Measurements from ENCODE around the gene KRT8.
"Not testable (repeated sequence)": the region's sequence is repeated elsewhere in the genome, so short reads cannot be mapped to it uniquely, and the experiment has no call there.

The KRT8 gene

DNA sequence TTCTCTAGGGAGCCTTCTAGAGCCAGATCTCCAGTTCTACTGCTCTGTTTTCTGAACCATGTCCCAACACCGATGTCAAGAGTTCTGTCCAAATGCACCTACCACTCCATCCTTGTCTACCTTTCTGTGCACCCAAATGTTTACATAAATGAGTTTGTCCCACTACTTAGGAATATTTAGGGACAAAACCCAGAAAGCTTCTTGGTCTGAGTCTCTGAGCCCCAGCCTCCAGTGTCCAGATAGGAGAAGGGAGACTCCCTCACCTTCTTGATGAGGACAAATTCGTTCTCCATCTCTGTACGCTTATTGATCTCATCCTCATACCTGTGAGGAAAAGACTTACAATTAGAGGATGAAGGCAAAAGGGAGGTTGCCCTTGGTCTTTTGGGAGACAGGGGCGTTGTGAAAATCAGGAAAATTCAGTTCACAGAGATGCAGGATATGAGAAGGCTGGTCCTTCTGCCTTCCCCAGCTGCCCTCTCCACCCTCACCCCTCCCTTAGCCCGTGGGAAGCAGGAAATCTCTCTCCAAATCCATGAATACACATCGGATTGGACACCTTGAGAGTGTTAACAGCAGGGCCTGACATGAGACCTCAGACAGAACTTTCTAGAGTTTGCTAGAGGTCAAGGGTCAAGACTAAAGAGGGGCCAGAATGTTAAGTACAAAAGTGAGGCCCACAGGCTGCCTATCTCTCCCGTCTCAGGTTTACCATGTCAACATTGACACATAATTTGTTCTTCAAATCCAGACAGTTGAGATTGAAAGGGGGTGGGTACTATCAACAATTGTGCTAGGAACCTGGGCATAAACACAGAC is 3.8 kb downstream of the KRT8 start:
- no peak for DNase-seq

DNA sequence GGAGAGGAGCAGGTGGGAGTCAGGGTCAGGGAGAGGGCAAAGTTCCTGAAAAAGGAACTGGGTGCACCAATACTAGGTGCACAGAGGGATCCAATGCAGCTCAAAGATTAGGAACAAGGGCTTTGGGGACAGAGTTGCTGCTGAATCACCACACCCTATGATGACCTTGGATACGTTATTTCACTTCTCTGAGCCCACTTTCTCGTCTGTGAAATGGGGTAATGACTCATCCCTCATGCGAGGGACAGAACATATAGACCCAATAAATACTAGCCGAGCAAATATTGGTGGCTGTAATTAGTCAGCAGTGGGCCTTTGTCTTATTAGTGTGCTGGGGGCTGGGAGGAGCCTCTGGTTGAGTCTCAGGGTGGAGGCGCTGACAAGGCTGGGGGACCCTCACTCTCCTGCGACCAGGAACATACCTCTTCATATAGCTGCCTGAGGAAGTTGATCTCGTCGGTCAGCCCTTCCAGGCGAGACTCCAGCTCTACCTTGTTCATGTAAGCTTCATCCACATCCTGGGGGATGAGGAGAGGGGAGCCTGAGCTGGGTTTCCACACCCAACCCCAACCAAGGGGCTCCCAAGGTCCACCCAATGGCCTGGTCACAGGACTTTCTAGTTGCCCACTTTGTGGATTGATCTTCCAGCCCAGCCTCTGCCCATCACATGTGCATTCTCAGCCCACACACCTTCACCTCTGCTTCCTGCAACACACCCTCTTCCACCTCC is 4.5 kb downstream of the KRT8 start:
- DNase-seq, result no peak

- no peak for DNase-seq
Observed at GRCh38 chr12:52899338-52900035, 5.4 kb downstream of the KRT8 start.

DNA sequence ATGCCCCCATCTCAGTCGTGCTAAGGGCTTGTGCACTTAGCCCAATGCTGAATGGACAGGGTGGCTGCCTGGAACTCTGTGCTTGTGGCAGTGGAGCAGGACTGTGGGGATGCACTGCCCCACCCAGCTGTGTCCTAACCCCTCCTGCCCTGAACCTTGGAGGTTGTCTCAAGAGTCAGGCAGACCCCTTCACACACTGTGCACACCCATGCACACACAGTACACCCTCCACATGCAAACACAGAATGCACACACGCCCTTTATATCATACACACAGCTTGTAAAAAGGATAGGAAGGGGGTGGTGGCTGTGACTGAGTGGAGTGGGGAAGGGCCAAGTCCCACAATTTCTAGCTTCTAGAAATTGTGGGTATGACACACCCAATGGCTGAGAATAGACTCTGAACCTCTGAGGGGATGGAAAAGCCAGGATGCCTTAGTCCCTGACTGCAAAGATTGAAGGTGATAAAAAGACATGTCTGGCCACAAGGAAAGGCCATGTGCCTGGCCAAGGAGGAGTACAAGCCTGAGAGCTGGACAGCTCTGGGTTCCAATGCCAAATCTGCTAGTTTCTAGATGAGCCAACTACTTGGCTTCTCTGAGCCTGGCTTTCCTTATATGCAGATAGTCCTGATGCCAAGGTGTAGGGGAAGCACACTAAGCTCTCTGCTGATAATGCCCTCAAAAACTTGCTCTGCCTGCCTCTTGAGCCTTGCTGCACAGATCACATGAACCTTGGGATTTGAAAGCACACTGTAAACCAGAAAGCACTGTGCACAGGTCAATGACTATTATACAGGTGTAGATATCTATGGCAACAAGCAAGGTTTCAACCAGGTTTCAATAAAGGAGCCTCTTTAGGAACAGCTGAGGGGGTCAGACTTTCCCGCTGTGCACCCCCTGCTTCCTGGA is 8.4 kb downstream of the KRT8 start:
- no peak for DNase-seq

- no peak for DNase-seq
Observed at GRCh38 chr12:52895726-52896189, 9.1 kb downstream of the KRT8 start.

- DNase-seq, result no peak
Observed at GRCh38 chr12:52892974-52893373, 11.9 kb downstream of the KRT8 start.

GRCh38 chr12:52892207-52892852 is 12.5 kb downstream of the KRT8 start:
- no peak for DNase-seq

- DNase-seq, result no peak
Observed at GRCh38 chr12:52891044-52891443, 13.8 kb downstream of the KRT8 start.

DNA sequence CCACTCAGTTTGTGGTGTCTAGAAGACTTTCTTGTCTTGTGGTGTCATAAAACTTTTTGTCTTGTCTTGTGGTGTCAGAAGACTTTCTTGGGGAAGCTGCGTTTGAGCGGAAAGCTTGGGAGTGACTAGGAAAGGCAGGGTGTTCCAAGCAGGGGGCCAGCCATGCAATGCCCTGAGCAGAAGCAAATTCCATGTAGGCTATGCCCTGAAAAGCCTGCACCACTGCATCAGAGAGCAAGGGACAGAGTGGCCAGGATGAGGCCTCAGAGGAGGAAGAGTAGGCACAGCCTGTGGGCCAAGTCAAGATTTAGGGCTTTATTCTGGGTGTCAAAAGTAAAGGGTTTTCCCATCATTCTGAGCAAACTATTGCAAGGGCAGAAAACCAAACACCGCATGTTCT is 14.5 kb downstream of the KRT8 start:
- DNase-seq, result no peak

- peak; percentile 60 for DNase-seq
Observed at GRCh38 chr12:52884526-52885293, 20.2 kb downstream of the KRT8 start.

- not testable (repeated sequence) for DNase-seq
Observed at GRCh38 chr12:52880499-52880898, 24.4 kb downstream of the KRT8 start.

DNA sequence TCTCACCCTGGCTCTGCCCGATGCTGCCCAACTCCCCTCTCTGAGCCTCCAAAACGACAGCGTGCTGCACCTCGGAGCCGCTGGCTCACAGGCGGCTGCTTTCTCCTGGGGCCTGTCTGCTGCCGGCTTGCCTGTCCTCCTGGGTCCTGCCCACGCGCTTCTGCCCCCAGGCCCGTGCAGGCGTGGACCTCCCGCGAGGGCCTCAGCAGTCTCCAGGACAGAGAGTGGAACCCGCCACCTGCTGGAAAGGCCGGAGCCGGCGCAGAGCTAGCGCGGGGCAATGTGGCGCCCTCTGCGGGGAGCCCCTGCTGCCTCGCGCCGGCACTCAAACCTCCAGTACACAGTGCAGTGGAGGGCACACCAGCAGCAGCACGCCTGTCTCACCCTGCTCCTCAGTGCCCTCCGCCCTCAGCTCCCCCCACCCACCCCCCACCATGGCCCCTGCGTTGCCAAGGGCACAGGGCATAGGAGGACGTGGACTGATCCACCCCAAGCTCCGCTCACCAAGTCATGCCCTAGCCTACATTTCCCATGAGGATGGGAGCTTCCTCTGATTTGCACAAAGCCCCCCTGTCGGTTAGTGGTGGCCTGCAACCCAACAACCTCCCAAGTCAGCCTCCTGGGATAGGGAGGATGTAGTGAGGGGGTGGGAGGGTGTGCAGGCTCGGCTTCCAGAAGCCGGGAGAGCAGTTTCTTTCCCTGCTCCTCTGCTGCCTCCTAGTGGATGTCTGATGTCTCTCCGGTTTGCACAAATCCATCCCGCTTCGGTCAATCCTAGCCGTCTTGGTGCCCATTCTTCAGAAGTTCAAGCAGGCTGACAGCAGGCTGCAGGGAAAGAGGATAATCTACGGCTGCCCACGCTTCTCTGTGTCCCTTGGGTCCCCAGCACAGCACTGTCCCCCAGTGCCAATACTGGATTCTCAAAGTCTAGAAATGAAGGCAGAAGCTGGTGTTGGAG is 25.2 kb downstream of the KRT8 start:
- DNase-seq, result peak; percentile 84

- DNase-seq, result no peak
Observed at GRCh38 chr12:52878507-52879393, 26.1 kb downstream of the KRT8 start.

DNA sequence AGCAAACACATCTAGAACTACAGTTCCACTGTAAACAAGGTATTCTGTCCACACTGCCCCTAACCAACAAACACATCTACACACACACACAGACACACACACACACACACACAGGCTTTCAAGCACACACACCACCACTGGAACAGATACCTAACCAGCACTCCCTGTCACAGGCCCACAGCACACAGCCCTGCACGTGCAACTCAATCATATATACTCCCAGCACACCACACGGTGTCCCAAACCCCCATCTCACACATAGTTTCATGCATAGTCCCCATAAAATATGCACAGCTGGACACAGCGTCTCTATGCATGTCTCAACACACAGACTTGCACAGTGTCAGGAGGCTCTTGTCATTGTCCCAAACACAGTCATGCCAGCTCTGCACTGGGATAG is 27.6 kb downstream of the KRT8 start:
- no peak for DNase-seq

GRCh38 chr12:52876372-52876771 is 28.5 kb downstream of the KRT8 start:
- peak; percentile 43 for DNase-seq

DNA sequence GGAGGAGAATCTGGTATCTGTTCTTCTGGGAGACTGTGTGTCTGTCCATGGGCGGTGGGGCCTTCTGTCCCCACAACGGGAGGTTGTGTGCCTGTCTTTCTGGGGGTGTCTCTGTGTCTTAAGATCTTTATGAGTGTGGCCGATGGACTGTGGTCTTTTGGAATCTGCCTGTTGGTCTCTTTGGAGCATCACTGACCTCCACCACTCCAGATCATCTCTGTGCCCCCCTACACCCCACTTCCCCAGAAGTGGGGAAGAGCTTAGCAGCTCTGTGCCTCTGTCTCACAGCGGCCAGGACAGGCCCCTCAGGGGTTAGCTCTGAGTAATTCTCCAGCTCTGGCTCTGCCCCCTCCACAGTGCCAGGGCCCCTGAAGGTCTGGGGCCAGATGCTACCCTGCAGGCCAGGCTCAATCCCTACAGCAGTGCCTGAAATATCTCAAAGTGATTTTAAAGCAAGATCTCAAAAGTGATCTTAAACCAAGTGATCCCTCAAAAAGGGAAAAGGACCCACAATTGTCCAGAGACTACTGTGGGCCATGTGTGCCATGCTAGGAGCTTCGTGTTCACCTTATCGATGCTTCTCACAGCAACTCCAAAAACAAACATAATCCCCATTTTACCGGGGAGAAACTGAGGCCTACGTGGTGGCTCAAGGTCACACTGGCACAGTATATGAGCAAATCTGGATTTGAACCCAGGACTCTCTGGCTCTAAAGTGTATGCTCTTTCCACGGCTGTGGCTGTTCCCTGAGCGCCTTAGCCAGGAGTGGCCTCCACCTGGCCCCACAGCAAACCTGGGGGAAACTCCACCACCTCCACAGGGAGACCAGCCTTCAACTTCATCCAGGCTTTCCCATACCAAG is 30.1 kb downstream of the KRT8 start:
- no peak for DNase-seq

- peak; percentile 78 for DNase-seq
Observed at GRCh38 chr12:52873832-52874572, 30.9 kb downstream of the KRT8 start.
